ENCODE results near the gene PTGR2. TPM values are rescaled to one million over a fixed set of nuclear protein-coding genes. Genes with fewer than 3 reads are reported as not detected.
A peak's percentile ranks its signal among the peaks of the same experiment; 100 is the strongest.

Gene PTGR2
- total and polyA plus RNA-seq, 2 experiments from 2014 or later: 7.1 to 11.7 TPM

GRCh38 chr14:73887694-73888459 lies 36.2 kb downstream of the PTGR2 start:
- H3K79me2 ChIP-seq: peaks cover 73% of the 10 kb centered on the region
- no peak overlapping the region for H2AFZ ChIP-seq
- H3K27ac ChIP-seq: peak overlapping the region; percentile 94
- no peaks in the 10 kb centered on the region for H3K36me3 ChIP-seq (replicated peaks; ENCODE audit: insufficient read depth, low read depth)
- TF ChIP-seq EZH2phosphoT487 (IDR thresholded peaks at IDR 0.05; ENCODE audit: low read depth, severe bottlenecking, unreplicated experiment) (no peak), CTCF (IDR thresholded peaks at IDR 0.05; ENCODE audit: poor library complexity) (no peak), EZH2 (IDR thresholded peaks at IDR 0.05; ENCODE audit: borderline replicate concordance) (no peak)
- DNase-seq (ENCODE audit: low spot score): no peak
- peak overlapping the region; percentile 74 for H3K4me3 ChIP-seq
- H3K9me3 ChIP-seq (ENCODE audit: low read depth): no peaks in the 10 kb centered on the region
- H3K4me1 ChIP-seq (ENCODE audit: insufficient read depth): peaks cover 16% of the 10 kb centered on the region
- no peaks in the 10 kb centered on the region for H3K27me3 ChIP-seq
- H4K20me1 ChIP-seq (ENCODE audit: insufficient read depth, poor library complexity, severe bottlenecking): peaks cover 39% of the 10 kb centered on the region
- peak overlapping the region; percentile 81 for H3K4me2 ChIP-seq
- 39% methylated on average over 7 of the region's 7 CpGs for WGBS (ENCODE audit: low lambda C conversion rate, missing lambda C conversion rate)
- no peaks in the 10 kb centered on the region for H3K9me2 ChIP-seq (replicated peaks; ENCODE audit: insufficient read depth)

- Histone ChIP-seq H3K9me2 (replicated peaks; ENCODE audit: insufficient read depth) (no peaks in the 10 kb centered on the region), H3K4me3 (peak overlapping the region; percentile 74), H3K9me3 (ENCODE audit: low read depth) (no peaks in the 10 kb centered on the region), H3K27me3 (no peaks in the 10 kb centered on the region), H3K4me1 (ENCODE audit: insufficient read depth) (peaks cover 16% of the 10 kb centered on the region), H4K20me1 (ENCODE audit: insufficient read depth, poor library complexity, severe bottlenecking) (peaks cover 39% of the 10 kb centered on the region), H3K4me2 (peak overlapping the region; percentile 81), H3K79me2 (peaks cover 78% of the 10 kb centered on the region), H3K27ac (peak overlapping the region; percentile 94), H2AFZ (no peak overlapping the region), H3K36me3 (replicated peaks; ENCODE audit: insufficient read depth, low read depth) (no peaks in the 10 kb centered on the region)
- DNase-seq (ENCODE audit: low spot score): no peak
- 49% methylated on average over 3 of the region's 3 CpGs for WGBS (ENCODE audit: low lambda C conversion rate, missing lambda C conversion rate)
- TF ChIP-seq EZH2 (IDR thresholded peaks at IDR 0.05; ENCODE audit: borderline replicate concordance) (no peak), CTCF (IDR thresholded peaks at IDR 0.05; ENCODE audit: poor library complexity) (no peak), EZH2phosphoT487 (IDR thresholded peaks at IDR 0.05; ENCODE audit: low read depth, severe bottlenecking, unreplicated experiment) (no peak)
These were observed 36.8 kb downstream of the PTGR2 start for GRCh38 chr14:73888460-73888725.

GRCh38 chr14:73888971-73889370 lies 37.3 kb downstream of the PTGR2 start:
- H3K9me2 ChIP-seq (replicated peaks; ENCODE audit: insufficient read depth): no peaks in the 10 kb centered on the region
- TF ChIP-seq EZH2phosphoT487 (IDR thresholded peaks at IDR 0.05; ENCODE audit: low read depth, severe bottlenecking, unreplicated experiment): no peak
- no peak for TF ChIP-seq CTCF (IDR thresholded peaks at IDR 0.05; ENCODE audit: poor library complexity)
- TF ChIP-seq EZH2 (IDR thresholded peaks at IDR 0.05; ENCODE audit: borderline replicate concordance): no peak
- H2AFZ ChIP-seq: no peak overlapping the region
- no peak overlapping the region for H3K27ac ChIP-seq
- DNase-seq (ENCODE audit: low spot score): no peak
- no peaks in the 10 kb centered on the region for H3K36me3 ChIP-seq (replicated peaks; ENCODE audit: insufficient read depth, low read depth)
- H3K4me2 ChIP-seq: peak overlapping the region; percentile 81
- 88% methylated on average over 2 of the region's 2 CpGs for WGBS (ENCODE audit: low lambda C conversion rate, missing lambda C conversion rate)
- H3K27me3 ChIP-seq: no peaks in the 10 kb centered on the region
- H4K20me1 ChIP-seq (ENCODE audit: insufficient read depth, poor library complexity, severe bottlenecking): peaks cover 39% of the 10 kb centered on the region
- H3K4me3 ChIP-seq: no peak overlapping the region
- peaks cover 84% of the 10 kb centered on the region for H3K79me2 ChIP-seq
- no peaks in the 10 kb centered on the region for H3K9me3 ChIP-seq (ENCODE audit: low read depth)
- H3K4me1 ChIP-seq (ENCODE audit: insufficient read depth): peaks cover 16% of the 10 kb centered on the region

Data from hepatocyte (in vitro differentiated cells).